Embryonic facial prominence (tissue), 1 donor: ENCODE measurements around the gene DOCK8.

Source experiments
- DNase-seq: peaks from one replicate; pipeline ENCODE4 v3.0.0-alpha.2; 2016; ENCODE audit errors: extremely low spot score

The DOCK8 gene

GRCh38 chr9:495739-496138 lies 281.1 kb downstream of the DOCK8 start:
- no peak for DNase-seq

DNA sequence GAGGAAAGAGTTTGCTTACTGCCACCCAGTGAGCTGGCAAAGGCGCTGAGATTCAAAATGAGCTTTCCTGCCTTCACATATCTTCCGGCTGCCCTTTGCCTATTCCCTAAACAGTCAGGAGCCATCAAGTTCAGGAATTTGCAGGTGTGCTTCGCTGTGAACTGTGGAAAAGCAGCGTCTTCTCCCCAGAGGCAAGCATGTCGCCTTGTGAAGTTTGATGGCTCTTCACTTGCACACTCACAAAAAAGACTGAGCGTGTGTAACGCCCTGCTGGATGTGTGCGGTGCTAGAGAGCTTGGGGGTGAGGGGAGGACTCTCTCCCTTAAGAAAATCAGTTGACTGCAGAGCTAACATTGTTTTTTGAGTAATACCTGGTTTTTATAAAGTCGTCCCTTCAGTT lies 288.7 kb downstream of the DOCK8 start:
- no peak for DNase-seq

DNA sequence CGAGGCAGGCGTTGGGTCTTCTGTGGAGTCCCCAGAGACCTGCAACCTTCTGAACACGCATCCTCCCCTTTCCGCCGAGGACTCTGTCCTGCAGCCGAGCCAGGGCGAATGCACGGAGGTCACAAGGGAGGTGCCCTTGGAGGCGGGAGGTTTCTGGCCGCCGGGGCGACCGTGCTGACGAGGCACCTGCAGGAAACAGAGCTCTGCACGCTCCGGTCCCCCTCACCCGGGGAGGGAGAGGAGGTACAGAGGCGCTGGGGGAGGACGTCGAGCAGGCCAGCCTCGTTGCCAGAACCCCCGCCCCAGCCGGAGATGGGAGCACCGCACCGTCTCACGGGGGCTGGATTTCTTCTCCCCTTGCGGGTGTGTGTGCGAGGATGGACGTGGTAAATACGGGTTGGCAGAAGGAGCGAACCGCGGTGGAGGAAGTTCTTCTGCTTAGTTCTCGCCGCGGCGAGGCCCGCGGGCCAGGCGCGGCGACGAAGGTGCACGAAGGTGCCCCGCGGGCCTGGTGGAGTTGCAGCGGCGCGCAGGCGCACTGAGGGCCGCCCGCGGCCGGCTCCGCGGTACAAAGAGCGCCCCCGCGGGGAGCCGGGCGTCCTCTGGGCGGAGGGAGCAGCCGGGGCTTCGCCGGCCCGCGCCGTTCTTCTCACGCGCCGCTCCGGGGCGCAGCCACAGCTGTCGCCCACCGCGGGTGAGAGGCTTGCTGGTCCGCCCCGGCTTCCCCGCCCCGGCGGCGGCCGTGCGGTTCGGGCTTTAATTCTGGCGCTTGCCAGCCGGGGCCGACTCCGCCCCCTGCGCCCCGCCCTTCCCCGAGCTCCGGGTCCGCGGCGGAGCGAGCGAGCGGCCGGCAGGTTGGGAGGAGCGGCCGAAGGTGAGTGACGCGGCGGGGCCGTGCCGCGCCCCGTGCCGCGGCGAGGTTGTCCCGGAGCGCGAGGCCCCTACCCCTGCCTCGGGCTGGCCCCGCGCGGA lies 289.5 kb downstream of the DOCK8 start, which contains the start of gene KANK1:
KANK1 (plus strand) TSS at position 815 of the 972 bp plus-strand sequence.
- no peak for DNase-seq

DNA sequence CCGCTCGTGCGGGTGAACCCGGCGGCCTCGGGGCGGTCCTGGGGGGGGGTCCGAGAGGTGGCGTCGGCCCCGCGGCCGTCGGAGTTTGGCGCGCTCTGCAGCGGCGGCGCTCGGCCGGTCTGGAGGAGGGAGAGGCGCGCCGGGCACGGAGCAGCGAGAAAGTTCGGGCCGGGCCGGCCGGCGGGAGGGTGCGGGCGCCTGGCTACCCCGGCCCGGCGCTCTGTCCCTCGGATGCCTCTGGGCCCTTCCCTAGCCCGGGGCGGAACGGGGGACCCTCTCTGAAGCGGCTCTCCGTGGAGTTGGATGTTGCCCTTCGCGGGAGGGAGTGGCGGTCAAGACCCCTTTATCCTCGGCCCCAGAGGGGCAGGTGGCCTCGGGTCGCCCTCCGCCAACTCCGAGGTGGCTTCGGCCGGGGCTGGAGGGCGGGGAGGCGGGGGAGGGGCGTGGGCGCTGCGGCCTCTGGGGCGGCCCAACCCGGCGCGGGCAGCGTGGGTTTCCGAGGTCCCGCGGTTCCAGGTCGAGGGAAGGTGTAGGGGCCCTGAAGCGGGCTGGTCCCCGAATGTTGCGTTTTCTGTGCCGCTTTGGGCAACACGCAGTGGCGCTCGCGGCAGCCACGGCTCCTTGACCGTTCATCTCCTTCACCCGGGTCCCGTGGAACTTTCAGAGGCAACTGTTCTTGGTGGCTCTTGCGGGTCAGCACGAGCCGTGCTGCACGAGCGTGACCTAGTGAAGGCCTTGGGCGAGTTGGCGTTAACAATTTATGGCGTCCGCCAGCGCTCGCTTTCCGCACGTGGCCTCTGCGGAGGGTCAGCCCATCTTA lies 290.5 kb downstream of the DOCK8 start:
- no peak for DNase-seq

DNA sequence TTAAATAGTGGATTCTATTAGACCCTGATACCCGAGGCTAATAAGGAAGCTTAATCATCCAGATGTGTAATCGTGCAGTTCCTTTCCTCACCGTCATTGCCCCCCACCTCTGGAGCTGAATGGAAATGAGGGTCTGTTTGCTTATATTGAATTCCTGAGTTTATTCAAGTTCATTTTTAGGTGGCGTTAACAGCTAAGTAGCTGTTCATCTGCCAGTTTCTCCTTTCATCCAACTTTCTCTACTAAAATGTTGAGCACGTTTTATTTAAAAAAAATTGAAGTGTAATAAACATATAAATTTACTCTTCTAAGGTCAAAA lies 291.0 kb downstream of the DOCK8 start:
- no peak for DNase-seq

DNA sequence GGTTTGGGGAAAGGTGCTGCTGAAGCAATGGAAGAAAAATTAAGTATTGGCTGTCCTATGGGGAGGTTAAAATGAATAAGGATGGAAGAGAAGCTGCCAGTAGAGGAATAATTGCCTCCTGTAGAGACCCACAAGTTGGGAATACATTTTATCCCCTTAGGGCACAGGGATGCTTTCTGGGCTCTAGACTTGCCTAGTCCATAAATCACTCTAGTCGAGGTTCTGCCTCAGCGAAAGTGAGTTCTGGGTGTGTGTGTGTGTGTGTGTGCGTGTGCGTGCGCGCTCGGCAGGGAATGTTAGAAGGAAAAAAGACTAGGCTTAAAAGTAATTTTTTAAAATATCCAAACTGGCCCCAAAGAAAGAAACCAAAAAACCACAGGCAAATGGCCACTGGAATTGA lies 291.6 kb downstream of the DOCK8 start:
- no peak for DNase-seq

DNA sequence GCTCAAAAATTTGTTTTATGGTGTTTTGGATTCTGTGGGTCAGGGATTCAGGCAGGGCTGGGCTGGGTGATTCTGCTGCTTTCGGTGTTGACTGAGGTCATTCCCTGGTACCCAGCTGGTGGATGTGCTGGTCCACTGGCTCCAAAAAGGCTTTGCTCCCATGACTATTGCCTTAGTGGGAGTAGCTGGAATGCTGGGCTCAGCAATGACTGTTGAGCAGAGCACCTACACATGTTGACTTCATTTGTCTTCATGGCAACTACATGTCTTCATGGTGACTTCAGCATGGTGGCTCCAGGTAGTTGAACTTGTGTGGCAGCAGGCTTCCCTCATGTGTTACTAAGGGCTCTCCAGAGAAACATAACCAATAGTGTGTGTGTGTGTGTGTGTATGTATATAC lies 297.2 kb downstream of the DOCK8 start:
- no peak for DNase-seq

DNA sequence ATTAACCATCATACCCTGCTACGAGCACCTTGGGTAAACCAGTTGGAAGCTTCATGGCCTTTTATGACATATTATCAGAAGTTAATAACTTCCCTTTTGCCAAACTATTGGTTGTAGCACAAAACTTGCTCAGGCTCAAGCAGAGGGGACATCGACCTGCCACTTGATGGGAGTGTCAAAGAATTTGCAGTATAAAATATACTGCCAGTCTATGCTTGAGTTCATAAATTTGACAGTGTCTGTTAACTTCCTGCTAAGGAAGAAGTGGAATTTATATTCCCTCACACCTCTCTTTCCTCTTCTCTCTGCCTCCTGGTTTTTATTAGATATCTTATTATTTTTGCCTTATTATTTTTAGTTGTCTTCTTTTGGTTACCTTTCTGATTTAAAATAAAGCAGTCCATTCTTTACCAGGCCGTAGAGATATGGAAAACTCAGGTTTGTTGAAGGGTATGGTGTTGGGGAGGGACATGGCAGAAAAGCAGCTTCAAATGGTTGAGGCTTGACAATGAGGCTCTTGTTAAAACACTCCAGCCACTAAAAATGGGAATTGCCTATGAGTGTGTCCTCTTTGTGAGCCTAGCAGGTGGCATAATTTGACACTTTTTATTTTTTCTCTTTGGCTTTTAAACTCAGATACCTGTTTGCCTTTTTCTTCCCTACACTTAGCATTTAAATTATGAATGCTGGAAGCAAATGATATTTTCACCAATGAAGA lies 298.0 kb downstream of the DOCK8 start:
- no peak for DNase-seq
